ENCODE data around the gene PCBP3. TPM values are rescaled to one million over a fixed set of nuclear protein-coding genes. Genes with fewer than 3 reads are reported as not detected.

PCBP3 gene
- total RNA-seq, 1 experiment from 2014 or later, result not detected

DNA sequence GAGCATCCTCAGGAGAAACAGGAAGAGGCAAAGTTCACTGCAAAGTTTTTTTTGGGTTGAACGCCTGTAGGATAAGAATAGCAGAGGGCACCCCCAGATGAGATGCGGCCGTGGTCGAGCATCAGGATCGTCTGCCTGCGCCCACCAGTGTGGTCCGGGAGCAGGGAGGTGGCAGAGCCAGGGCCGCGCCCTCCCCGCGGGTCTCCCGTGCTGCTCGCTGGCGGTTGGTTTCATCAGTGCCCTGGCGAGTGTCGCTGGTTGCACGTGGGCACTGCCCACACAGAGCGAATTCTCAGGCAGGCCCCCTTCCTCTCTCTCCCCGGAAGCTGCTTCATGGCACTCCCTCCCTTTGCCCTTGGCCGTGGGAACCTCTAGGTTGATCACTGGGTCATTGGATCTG, 120.0 kb downstream of the PCBP3 start:
- DNase-seq, result no peak
- Histone ChIP-seq H3K27me3 (ENCODE audit: low read length) (no peaks in the 10 kb centered on the region), H2AFZ (ENCODE audit: low read length) (no peak overlapping the region), H3K79me2 (ENCODE audit: low read length) (no peaks in the 10 kb centered on the region), H3K4me3 (ENCODE audit: low read length) (no peak overlapping the region), H3K4me1 (ENCODE audit: low read length) (no peaks in the 10 kb centered on the region), H3K9ac (ENCODE audit: low read length) (no peak overlapping the region), H3K27ac (ENCODE audit: low read length) (no peak overlapping the region), H3K36me3 (ENCODE audit: insufficient read depth, low read length) (no peaks in the 10 kb centered on the region), H3K9me3 (ENCODE audit: low read length) (no peaks in the 10 kb centered on the region), H4K20me1 (ENCODE audit: insufficient read depth, low read depth, low read length) (no peaks in the 10 kb centered on the region), H3K4me2 (ENCODE audit: low read depth, low read length, poor library complexity, severe bottlenecking) (no peak overlapping the region), H3K9me2 (replicated peaks; ENCODE audit: insufficient read depth, low read length) (no peaks in the 10 kb centered on the region)

DNA sequence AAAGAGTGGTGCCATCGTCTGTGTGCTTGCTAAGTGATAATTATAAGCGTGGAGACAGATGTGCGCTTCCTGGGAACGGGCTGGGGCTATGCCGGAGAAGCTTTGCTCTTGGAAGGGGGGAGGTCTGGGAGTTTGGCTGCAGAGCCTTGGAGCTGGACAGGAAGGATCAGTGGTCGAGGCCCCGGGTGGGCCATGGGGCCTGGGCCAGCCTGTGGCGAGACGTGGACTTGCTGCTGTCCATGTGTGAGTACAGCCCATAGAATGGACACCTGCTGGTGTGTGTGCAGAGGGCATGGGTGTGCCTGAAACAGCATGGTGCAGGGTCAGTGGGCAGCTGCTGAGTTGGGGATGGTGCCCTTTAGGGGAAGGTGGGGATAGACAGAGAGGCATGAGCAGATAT, 121.3 kb downstream of the PCBP3 start:
- Histone ChIP-seq H3K9me3 (ENCODE audit: low read length) (no peaks in the 10 kb centered on the region), H3K79me2 (ENCODE audit: low read length) (no peaks in the 10 kb centered on the region), H3K36me3 (ENCODE audit: insufficient read depth, low read length) (no peaks in the 10 kb centered on the region), H3K4me1 (ENCODE audit: low read length) (no peaks in the 10 kb centered on the region), H3K27me3 (ENCODE audit: low read length) (no peaks in the 10 kb centered on the region), H3K27ac (ENCODE audit: low read length) (no peak overlapping the region), H3K9ac (ENCODE audit: low read length) (no peak overlapping the region), H2AFZ (ENCODE audit: low read length) (no peak overlapping the region), H3K9me2 (replicated peaks; ENCODE audit: insufficient read depth, low read length) (no peaks in the 10 kb centered on the region), H3K4me2 (ENCODE audit: low read depth, low read length, poor library complexity, severe bottlenecking) (no peak overlapping the region), H3K4me3 (ENCODE audit: low read length) (no peak overlapping the region), H4K20me1 (ENCODE audit: insufficient read depth, low read depth, low read length) (no peaks in the 10 kb centered on the region)
- no peak for DNase-seq

DNA sequence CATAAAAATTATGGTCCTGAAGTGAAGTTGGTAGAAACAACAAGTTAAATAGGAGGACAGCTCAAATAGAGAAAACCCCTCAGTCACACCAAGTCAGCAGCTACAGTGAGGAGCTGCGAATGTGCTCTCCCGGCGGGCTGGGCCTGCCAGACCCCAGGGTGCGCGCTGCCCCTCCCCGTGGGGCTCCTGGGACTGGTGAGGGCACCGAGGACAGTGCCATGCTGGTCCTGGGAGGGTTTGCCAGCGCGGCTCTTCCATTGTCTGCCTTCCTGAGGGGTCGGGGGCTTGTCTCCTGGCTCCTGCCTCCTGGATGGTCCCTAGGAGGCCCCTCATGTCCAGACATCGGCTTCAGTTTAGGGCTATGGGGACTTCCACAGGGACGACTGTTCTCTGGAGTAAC, 121.8 kb downstream of the PCBP3 start:
- Histone ChIP-seq H3K9me3 (ENCODE audit: low read length) (no peaks in the 10 kb centered on the region), H3K9me2 (replicated peaks; ENCODE audit: insufficient read depth, low read length) (no peaks in the 10 kb centered on the region), H3K9ac (ENCODE audit: low read length) (no peak overlapping the region), H3K4me3 (ENCODE audit: low read length) (no peak overlapping the region), H3K27me3 (ENCODE audit: low read length) (no peaks in the 10 kb centered on the region), H3K36me3 (ENCODE audit: insufficient read depth, low read length) (no peaks in the 10 kb centered on the region), H3K4me1 (ENCODE audit: low read length) (no peaks in the 10 kb centered on the region), H2AFZ (ENCODE audit: low read length) (no peak overlapping the region), H3K79me2 (ENCODE audit: low read length) (no peaks in the 10 kb centered on the region), H4K20me1 (ENCODE audit: insufficient read depth, low read depth, low read length) (no peaks in the 10 kb centered on the region), H3K27ac (ENCODE audit: low read length) (no peak overlapping the region), H3K4me2 (ENCODE audit: low read depth, low read length, poor library complexity, severe bottlenecking) (no peak overlapping the region)
- DNase-seq, result no peak

DNA sequence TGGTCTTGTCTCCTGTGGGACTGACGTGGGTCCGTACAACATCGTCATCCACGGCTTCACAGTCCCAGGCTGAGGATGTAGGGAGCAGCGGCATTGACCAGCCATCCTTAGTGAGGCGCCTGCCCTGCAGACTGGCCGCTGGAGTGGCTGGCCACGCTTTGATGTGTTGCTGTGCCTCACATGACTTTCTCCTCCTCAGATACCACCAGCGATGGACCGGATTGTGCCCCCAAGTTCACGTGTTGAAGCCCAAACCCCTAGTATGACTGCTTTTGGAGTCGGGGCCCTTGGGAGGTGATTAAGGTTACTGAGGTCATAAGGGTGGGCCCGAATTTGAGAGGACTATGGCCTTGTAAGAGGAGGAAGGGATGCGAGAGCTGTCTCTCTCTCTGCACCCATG, 122.5 kb downstream of the PCBP3 start:
- Histone ChIP-seq H3K9me2 (replicated peaks; ENCODE audit: insufficient read depth, low read length) (no peaks in the 10 kb centered on the region), H3K4me2 (ENCODE audit: low read depth, low read length, poor library complexity, severe bottlenecking) (no peak overlapping the region), H3K79me2 (ENCODE audit: low read length) (no peaks in the 10 kb centered on the region), H3K27me3 (ENCODE audit: low read length) (no peaks in the 10 kb centered on the region), H3K4me3 (ENCODE audit: low read length) (no peak overlapping the region), H3K36me3 (ENCODE audit: insufficient read depth, low read length) (no peaks in the 10 kb centered on the region), H2AFZ (ENCODE audit: low read length) (no peak overlapping the region), H3K27ac (ENCODE audit: low read length) (no peak overlapping the region), H4K20me1 (ENCODE audit: insufficient read depth, low read depth, low read length) (no peaks in the 10 kb centered on the region), H3K4me1 (ENCODE audit: low read length) (no peaks in the 10 kb centered on the region), H3K9me3 (ENCODE audit: low read length) (no peaks in the 10 kb centered on the region), H3K9ac (ENCODE audit: low read length) (no peak overlapping the region)
- no peak for DNase-seq

DNA sequence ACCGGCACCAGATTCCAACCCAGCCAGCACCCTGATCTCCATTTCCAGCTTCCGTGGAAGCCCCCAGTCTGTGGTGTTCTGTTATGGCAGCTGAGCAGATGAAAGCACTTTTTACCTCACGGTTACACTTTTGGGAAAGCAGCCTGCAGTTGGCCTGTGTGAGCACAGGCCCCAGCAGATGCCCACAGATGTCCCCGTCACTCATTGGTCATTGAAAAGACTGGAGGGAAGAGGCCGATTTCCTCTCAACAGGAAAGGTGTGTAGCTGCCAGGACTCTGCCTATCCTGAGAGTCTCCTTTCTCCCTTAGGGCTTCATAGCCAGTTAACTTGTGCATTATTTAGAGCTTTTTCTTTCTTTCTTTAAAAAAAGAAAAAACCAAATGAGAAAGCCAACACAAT, 123.0 kb downstream of the PCBP3 start:
- Histone ChIP-seq H3K27me3 (ENCODE audit: low read length) (no peaks in the 10 kb centered on the region), H4K20me1 (ENCODE audit: insufficient read depth, low read depth, low read length) (no peaks in the 10 kb centered on the region), H3K36me3 (ENCODE audit: insufficient read depth, low read length) (no peaks in the 10 kb centered on the region), H3K27ac (ENCODE audit: low read length) (no peak overlapping the region), H2AFZ (ENCODE audit: low read length) (no peak overlapping the region), H3K4me1 (ENCODE audit: low read length) (no peaks in the 10 kb centered on the region), H3K9ac (ENCODE audit: low read length) (no peak overlapping the region), H3K9me2 (replicated peaks; ENCODE audit: insufficient read depth, low read length) (no peaks in the 10 kb centered on the region), H3K4me2 (ENCODE audit: low read depth, low read length, poor library complexity, severe bottlenecking) (no peak overlapping the region), H3K9me3 (ENCODE audit: low read length) (no peaks in the 10 kb centered on the region), H3K4me3 (ENCODE audit: low read length) (no peak overlapping the region), H3K79me2 (ENCODE audit: low read length) (no peaks in the 10 kb centered on the region)
- DNase-seq, result no peak

DNA sequence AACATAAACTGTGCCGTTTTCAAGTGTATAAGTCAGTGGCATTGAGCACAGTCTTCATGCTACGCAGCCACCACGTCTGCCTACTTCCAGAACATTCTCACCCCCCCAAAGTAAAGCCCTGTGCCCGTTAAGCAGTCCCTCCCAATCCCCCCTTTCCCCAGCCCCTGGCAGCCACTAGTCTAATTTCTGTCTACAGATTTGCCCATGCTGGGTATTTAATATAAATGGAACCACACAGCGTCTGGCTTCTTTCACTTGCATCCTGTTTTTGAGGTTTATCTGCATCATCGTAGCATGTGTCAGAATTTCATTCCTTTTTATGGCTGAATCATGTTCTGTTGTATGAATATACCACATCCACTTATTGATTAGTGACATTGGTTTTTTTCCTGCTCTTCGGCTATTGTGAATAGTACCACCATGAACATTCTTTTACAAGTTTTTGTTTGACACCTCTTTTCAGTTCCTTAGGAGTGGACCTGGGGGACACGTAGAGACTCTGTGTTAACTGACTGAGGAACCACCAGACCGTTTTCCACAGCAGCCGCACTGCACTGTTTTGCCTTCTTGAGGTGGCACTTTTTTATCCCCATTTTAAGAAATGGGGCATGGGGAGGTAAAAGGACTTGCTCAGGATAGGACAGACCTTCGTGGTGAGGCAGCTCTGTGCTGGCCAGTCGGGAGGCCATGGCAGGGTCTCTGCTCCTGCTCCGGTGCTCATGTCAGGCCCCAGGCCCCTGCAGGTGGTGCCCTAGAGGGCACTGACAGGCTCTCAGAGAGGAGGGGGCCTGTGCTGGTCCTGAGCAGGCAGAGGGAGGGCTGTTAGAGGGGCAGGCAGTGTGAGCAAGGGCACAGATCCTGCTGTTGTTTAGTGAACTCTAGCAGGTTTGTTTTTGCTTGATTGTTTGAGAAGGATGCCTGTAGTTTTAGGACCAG, 123.8 kb downstream of the PCBP3 start:
- Histone ChIP-seq H3K79me2 (ENCODE audit: low read length) (no peaks in the 10 kb centered on the region), H3K4me1 (ENCODE audit: low read length) (no peaks in the 10 kb centered on the region), H3K27me3 (ENCODE audit: low read length) (no peaks in the 10 kb centered on the region), H2AFZ (ENCODE audit: low read length) (no peak overlapping the region), H3K9me2 (replicated peaks; ENCODE audit: insufficient read depth, low read length) (no peaks in the 10 kb centered on the region), H3K4me2 (ENCODE audit: low read depth, low read length, poor library complexity, severe bottlenecking) (no peak overlapping the region), H3K36me3 (ENCODE audit: insufficient read depth, low read length) (no peaks in the 10 kb centered on the region), H3K9ac (ENCODE audit: low read length) (no peak overlapping the region), H3K9me3 (ENCODE audit: low read length) (peaks cover 3% of the 10 kb centered on the region; the same call in 1 of the 2 replicates), H3K27ac (ENCODE audit: low read length) (no peak overlapping the region), H3K4me3 (ENCODE audit: low read length) (no peak overlapping the region), H4K20me1 (ENCODE audit: insufficient read depth, low read depth, low read length) (no peaks in the 10 kb centered on the region)
- no peak for DNase-seq

DNA sequence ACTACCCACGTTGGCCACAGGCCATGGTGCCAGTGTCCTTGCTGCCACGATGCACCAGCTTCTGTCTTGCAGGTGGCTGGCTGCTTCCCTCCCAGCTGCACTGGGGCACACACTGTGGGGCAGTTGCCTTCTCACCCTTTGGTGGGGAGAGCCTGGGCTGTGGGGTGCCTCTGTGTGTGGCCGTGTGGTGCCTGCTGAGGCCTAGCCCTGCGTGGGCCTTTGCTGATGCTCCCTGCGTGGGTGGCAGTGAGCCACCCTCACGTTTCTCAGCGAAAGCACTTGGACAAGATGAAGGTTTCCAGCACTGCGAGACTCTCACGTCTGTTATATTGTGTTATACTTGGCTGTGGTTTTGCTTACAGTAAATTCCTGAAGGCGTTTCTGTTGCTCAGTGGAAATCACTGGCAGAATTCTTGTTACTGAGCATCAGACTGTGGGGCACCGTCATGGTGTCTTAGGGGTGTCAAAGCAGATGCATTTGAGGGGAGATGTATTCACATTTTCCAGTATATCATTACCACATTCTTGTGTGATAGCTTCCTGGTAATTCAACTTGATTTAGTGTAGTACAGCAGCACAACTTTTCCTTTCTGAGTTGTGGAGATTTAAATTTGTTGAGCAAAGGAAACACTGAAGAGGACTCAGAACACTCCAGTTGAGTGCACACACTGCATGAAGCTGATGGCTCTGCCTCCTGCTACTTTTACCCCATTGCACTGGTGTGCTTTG, 124.7 kb downstream of the PCBP3 start:
- DNase-seq, result no peak
- Histone ChIP-seq H3K4me1 (ENCODE audit: low read length) (no peaks in the 10 kb centered on the region), H3K4me3 (ENCODE audit: low read length) (no peak overlapping the region), H3K36me3 (ENCODE audit: insufficient read depth, low read length) (no peaks in the 10 kb centered on the region), H3K27ac (ENCODE audit: low read length) (no peak overlapping the region), H3K27me3 (ENCODE audit: low read length) (no peaks in the 10 kb centered on the region), H4K20me1 (ENCODE audit: insufficient read depth, low read depth, low read length) (no peaks in the 10 kb centered on the region), H3K9me3 (ENCODE audit: low read length) (peaks cover 4% of the 10 kb centered on the region; the same call in 1 of the 2 replicates), H3K9ac (ENCODE audit: low read length) (no peak overlapping the region), H3K79me2 (ENCODE audit: low read length) (no peaks in the 10 kb centered on the region), H3K9me2 (replicated peaks; ENCODE audit: insufficient read depth, low read length) (no peaks in the 10 kb centered on the region), H2AFZ (ENCODE audit: low read length) (no peak overlapping the region), H3K4me2 (ENCODE audit: low read depth, low read length, poor library complexity, severe bottlenecking) (no peak overlapping the region)

DNA sequence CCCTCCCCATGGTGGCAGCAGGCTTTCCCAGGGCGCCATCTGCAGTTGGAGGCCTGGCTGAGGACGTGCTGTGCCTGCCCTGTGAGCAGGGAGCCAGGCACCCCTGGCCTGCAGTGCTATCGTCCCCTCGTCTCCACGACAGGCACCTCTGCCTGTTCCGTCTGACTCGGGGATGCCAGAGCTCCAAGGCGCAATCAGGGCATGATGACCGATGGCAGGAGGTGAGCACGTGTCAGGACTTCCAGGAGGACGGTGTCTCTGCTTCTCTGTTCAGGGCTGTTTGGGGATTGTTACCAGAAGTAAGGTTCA, 125.2 kb downstream of the PCBP3 start:
- DNase-seq, result peak; percentile 41
- H3K36me3 ChIP-seq (ENCODE audit: insufficient read depth, low read length), result no peaks in the 10 kb centered on the region

More for the DNA sequence above, 125.2 kb downstream of the PCBP3 start:
- H3K27me3 ChIP-seq (ENCODE audit: low read length), result no peaks in the 10 kb centered on the region
- no peak overlapping the region for H2AFZ ChIP-seq (ENCODE audit: low read length)
- no peaks in the 10 kb centered on the region for H3K9me2 ChIP-seq (replicated peaks; ENCODE audit: insufficient read depth, low read length)
- no peak overlapping the region for H3K9ac ChIP-seq (ENCODE audit: low read length)
- no peak overlapping the region for H3K4me3 ChIP-seq (ENCODE audit: low read length)
- H3K4me1 ChIP-seq (ENCODE audit: low read length), result no peaks in the 10 kb centered on the region
- H4K20me1 ChIP-seq (ENCODE audit: insufficient read depth, low read depth, low read length), result no peaks in the 10 kb centered on the region
- no peak overlapping the region for H3K4me2 ChIP-seq (ENCODE audit: low read depth, low read length, poor library complexity, severe bottlenecking)
- no peak overlapping the region for H3K27ac ChIP-seq (ENCODE audit: low read length)
- H3K9me3 ChIP-seq (ENCODE audit: low read length), result peaks cover 4% of the 10 kb centered on the region; the same call in 1 of the 2 replicates
- no peaks in the 10 kb centered on the region for H3K79me2 ChIP-seq (ENCODE audit: low read length)
